HG02763 (cell line): ENCODE data around the gene BSND.
"Not testable (repeated sequence)": the region's sequence is repeated elsewhere in the genome, so short reads cannot be mapped to it uniquely, and the experiment has no call there.

ENCODE experiments used
- ATAC-seq: cut with Tn5 transposase; IDR thresholded peaks from one replicate; pipeline ENCODE4 v1.9.1; 2021; ENCODE audit warnings: mild to moderate bottlenecking, moderate library complexity; ENCODE audit not compliant: unreplicated experiment

The BSND gene

DNA sequence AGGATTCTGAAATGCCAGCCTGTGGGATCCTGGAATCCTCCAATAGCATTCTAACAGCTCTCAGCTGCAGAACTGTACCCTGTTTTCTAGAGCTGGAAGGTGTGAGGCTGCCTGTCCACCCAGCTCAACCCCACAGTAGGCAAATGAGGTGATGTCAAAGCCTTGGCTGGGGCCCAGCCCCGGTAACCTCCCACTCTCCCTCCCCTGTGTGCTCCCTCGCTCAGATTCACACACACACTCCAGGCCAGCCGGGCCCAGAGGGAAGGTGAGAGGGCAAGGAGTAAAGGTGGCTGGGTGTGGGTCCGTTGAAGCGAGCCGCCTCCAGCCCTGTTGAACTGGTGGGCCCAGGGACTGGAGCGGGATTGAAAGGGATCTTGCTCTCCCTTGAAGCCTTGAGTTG, at the start of gene BSND:
TSS of gene BSND (plus strand) at position 257 of the 400 bp plus-strand sequence. CDS start 254 bp downstream, outside the sequence.
- ATAC-seq, result no peak

DNA sequence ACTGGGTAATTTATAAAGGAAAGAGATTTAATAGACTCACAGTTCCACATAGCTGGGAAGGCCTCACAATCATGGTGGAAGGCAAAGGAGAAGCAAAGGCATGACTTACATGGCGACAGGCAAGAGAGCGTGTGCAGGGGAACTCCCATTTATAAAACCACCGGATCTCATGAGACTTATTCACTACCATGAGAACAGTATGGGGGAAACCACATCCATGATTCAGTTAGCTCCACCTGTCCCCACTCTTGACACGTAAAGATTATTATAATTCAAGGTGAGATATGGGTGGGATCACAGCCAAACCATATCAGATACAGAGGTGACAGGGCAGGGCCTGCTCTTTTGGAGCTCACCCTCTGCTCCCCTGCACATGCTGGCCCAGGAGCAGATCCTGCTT, 49.7 kb upstream of the BSND start:
- ATAC-seq, result no peak

DNA sequence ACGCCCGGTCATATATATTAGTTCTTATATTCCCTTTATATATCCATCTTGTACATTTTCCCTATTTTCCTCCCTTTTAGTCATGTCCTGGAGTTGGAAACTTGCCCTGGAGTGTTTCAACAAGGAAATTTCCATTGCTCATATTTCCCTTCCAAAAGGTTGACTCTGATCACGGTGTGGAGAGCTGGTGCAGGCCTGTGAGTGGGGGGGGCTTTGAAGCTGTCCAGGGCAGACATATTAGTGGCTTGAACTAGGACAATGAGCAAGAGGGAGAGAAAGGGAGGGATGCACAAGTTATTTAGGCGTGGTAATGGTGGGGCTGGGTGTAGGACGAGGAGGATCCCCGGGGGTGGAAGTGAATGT, 48.7 kb upstream of the BSND start:
- ATAC-seq, result no peak

DNA sequence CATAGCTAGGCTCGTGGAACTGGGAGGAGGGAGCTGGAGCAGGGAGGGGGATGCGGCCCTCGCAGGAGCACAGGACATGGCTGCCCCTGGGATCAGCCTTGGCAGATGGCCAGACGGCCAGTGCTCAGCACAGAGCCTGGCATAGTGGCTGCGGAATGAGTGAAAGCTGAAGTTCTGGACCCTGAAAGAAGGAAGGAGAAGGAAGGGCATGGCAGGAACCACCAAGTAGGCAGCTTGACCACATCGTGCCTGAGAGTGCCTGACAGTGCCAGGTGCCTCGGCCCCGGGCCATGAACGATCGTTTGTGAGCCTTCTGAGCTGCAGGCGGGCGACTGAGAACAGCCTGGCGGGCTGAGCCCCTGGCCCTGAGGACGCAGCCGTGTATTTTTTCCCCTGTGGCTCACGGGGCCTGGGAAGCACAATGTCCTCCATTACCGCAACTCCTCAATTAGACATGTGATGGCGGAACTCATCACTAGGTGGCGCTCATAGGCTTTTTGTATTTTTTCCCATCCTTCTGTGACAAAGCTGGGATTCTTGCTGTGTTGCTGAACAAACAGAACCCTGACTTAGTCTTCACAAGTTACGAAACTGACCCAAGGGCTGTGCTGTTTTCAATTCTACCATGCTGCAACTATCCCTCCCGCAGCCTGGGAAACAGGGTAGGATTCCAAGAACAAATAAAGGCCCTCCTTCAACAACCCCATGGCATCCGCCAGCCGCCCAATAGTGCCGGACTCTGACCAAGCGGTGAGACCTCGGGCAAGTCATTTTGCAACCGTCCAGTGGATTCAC, 48.2 kb upstream of the BSND start:
- no peak for ATAC-seq

DNA sequence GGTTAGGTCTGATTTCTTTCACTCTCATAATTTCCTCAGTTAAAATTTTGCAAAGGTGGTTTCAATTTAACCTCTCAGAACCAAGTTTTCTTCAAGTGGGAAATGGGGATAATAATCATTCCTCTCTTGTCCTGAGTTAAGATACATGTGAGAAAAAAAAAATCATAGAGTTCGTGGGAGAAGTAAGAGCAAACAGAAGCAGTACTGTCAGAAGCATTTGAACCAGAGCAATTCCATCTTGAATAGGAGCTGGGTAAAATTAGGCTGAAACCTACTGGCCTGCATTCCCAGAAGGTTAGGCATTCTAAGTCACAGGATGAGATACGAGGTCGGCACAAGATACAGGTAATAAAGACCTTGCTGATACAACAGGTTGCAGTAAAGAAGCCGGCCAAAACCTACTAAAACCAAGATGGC, 46.9 kb upstream of the BSND start:
- ATAC-seq, result no peak

DNA sequence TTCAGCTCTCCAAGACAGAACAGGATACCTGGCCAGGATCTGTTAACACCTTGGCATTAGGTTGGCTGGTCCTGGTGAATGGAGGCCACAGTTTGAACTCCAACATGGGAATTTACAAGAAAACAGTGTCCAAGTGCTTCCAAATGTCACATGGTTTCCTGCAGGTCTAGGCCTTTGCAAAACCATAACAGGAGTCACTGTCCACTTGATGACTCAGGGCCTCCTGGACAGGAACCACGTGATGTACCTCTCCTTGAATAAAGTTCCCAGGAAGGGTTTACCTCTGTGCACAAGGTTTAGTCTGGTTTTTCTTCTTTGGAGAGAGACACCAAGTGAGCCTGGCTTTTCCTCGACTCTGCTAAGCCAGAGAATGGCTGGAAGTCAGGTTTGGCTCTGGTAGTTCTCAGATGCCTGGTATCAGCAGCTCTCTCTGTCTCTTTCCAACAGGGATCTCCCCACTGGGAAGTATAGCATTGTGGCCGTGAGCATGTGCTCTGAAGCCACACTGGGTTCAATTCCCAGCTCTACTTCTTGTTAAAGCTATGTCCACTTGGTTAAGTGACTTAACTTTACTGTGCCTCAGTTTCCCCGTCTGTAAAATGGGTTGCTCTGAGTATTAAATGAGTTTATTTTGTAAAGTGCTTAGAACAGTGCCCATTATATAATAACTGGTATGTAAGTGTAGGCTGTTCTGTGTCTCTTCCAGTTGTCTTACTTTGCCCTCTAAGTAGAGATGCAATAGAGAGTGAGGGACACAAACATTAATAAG, 45.6 kb upstream of the BSND start:
- ATAC-seq, result no peak

DNA sequence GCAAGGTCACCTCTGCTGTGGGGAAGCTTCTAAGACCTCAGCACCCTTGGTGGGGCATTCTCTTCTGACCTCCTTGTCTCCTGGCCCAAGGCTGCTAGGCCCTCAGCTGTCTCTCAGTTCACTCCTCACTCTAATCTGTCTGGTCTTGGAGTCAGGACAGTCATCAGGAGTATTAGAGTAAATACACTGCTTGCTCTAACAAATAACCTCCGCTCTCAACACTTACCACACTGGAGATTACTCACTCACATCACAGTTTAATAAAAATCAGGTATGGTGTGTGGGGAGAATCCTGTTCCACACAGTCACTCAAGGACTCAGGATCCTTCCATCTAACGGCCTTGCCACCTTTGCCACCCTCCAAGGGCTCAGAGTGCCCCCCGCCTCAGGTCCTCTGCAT, 44.9 kb upstream of the BSND start:
- no peak for ATAC-seq

DNA sequence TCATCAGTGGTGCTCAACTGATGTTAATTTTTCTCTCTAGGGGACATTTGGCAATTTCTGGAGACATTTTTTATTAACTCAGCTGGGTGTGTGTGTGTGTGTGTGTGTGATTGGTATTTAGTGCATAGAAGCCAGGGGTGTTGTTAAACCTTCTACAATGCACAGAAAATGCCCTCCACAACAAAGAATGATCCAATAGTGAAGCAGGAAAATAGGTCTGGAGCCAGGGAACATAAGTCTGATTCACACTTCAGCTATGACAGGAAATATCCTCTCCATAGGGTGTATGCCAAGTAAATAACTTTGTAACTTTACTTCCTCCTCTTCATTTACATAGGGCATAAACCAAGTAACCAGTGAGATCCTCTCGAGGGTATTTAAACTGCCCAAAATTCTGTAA, 43.4 kb upstream of the BSND start:
- ATAC-seq, result no peak

DNA sequence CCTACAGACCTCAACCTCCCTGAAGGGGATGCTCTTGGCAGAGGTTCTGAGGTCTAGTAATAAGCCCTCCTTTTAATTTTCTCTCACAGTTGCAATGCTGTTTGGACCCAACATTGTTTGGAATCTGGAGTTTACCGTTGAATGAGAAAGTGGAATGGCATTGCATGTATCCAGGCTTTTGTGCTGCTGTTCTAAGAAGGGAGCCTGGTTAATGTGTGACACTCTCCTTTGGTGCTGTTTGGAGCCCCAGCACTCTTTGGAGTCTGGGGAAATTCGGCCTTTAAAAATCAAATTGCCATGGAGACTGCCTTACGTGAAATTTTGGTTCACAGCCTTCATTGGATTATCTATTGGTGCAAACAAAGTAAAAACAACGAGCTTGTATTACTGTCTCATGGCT, 42.0 kb upstream of the BSND start:
- ATAC-seq, result no peak

DNA sequence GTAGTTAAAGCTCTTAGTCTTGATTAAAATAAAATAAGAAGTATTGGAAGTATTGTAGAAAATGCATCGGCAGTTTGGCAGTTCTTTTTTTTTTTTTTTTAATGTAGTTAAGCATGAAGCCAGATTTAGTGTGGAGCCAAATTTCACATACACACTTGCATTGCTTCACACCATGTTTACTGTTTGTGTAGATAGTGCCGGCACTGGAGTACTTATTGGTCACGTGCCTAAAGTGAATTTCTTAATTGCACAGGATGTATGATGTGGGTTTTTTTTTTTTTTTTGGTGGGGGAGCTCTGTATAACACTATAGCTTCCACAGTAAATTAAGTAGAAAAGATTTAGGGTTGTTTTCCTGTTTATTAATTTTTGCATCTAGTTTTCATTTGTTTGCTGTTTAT, 39.5 kb upstream of the BSND start:
- no peak for ATAC-seq

DNA sequence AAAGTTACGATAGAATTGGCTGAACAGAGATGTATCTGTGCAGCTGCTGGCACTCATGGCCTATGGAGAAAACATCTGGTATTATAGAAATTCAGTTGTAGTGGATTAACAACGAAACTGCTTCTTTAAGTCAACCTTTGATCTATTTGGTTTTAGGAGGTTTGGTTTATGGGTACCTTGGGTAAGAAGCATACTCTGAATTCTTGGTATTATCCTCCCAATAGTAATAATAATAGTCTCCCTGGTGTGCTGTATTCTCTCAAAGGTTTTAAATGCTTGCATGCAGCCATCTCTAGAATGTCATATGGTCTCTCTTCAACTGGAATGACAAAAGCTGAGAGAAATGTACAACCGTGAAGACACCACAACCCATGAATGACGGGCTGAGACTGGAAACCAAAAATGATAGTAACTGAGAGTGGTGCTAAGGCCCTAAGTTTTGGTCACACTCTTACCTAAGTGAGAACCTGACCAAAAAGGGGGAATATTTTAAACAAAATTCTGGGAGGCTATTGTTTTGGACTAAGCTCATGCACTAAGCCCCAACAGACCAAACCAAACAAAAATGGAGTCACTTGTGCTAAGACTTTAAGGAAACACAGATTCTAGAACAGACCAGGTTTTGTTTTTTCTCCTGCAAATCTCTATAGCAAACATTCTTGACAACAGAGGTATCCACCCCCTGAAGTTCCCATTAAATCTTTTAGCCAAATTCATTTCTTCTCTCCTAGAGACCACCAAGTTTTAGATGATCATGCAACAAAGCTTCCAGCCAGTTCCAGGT, 35.9 kb upstream of the BSND start:
- no peak for ATAC-seq

DNA sequence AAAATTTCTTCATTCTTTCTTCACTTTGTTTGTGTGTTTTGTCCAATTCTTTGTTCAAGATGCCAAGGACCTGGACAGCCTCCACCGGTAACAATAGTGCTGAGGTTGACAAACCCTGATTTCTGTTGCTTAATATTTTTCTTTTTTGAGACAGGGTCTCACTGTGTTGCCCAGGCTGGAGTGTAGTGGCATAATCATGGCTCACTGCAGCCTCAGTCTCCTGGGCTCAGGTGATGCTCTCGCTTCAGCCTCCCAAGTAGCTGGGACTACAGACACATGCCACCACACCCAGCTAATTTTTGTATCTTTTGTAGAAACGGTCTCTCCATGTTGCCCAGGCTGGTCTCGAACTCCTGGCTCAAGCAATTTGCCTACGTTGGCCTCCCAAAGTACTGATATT, 34.9 kb upstream of the BSND start:
- ATAC-seq, result not testable (repeated sequence)

DNA sequence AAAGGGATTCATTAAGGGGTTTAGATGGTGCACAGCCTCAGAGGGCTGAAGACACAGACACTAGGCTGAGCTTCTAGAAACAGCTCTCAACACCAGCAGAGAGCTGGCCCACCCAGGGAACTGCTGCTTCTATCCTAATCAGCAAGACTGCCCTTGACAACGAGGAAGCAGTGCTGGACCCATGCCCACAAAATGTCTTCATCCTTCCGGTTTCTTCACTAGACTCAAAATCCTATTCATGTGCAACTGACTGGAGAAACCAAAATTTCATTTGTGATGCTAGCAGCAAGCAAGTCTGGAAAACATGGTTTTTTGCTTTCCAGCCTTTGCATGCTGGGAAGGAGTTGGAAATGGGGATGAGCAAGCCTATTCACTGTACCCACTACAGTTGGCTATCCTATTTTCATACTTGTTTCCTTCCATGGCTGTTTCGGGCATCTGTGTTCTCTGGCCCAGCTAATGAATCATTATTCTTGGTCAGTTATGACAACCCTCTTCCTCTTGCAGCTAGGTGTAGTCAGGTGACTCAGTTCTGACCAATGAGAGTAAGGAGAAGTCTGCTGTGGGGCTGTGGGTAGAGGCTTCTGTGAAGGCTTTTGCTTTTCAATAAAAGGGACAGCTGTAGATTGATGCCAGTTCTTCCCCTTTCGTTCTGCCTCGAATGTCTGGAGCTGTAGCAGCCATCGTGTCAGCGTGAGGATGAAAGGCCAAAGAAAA, 33.0 kb upstream of the BSND start:
- ATAC-seq, result no peak

DNA sequence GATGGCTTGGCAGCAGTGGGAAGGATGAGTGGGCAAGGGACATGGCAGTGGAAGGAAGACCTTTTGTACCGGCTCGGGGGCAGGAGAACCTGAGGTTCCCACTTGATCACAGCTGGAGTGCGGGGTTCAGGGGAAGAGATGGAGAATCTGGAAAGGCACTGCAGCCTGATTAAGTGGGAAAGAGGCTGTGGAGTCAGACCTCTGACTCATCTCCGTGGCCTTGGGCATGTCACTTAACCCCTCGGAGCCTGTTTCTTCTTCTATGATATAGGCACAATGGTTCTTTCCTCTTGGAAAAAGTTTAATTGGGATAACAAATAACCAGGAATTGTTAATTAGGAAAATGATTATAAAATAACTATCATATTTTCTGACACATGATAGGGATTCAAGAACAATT, 31.4 kb upstream of the BSND start:
- ATAC-seq, result no peak

DNA sequence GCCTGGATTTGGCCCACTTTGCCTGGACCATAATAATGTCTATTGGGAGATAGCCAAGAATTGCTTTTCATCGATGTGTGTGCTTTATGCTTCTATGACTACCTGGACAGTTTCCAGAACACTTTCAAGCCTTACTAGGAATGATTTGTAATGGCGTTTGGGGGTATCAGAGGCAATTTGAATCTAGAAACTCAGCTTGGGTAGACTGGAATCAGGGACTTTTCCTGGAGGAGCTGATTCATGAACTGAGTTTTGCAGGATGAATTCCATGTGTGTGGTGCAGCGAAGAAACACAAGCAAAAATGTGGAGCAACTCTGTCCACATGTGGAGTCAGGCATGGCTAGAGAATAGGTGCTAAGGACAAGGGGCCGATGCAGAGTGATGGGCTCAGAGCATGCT, 30.2 kb upstream of the BSND start:
- no peak for ATAC-seq

DNA sequence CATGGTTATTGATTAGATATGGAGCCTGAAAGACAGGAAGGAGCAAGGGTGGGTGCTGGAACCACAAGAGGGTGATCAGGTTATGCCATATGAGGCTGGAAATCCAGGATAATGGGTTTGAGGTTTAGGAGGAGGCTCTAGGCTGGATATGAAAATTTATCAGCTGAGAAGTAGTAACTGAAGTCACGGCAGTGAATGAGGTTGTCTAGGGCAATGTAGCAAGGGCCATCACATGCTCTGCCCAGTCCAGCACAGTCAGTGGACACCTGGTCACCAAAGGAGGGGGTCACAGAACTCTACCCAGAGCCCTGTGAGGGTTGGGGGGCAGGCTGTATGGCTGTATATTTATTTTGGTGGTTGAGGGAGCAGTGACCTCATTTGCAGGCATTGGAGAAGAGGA, 28.9 kb upstream of the BSND start:
- ATAC-seq, result no peak

DNA sequence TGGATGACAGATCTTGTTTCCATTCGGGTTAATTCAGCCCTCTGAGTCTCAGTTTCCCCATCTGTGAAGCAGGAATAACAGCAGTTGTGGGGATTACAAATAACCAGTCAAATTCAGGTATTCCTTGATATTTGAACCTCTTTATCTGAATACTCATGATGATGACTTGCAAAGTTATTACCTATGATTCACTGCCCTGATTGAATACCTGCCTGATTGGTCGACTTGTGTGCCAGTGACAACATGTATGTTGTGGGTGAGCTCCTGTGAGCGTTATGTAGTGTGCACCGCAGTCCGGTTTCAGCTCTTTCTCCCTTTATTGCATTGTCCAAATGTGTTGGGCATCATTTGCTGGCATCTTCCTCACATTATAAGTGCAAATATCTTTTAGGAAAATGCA, 27.8 kb upstream of the BSND start:
- ATAC-seq, result no peak

DNA sequence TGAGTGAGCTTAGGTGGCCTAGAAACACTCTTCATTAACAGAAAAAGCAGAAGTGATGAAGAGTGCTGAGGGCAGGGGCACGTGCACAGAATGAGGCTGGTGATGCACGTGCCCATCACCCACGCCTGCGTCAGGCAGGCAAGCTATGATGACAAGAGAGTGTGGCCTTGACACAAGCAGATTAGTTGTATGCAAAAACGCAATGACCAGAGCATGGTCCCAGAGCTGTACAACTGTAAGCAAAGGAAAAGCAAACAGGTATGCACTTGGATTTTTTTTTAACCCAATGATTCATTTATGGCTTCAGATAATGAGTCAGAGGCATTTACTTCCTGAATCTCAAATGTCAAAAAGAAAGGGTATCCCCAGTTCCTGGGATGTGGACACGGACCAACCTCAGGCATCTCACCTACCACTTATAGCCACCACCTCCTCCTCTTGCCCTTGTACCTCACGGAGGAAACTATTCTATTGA, 27.4 kb upstream of the BSND start:
- peak; percentile 70 for ATAC-seq

DNA sequence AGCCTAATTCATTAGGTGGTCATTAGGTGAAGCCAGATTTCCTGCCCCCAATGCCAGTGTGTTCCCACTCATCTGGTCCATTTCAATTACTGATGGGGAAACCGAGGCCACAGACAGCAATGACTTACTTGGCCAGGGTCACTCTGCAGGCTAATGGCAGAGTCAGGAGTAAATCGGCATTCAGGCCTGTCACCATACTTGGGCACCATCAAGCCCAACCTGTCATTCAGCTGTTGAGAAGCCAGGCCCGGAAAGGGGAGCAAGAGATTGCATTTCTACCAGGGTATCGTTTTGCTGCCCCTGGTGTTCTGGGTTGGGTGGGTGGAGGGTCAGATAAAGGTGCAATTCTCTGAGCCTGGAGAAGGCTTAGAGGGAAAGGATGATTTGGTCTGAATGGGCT, 26.3 kb upstream of the BSND start:
- ATAC-seq, result no peak

DNA sequence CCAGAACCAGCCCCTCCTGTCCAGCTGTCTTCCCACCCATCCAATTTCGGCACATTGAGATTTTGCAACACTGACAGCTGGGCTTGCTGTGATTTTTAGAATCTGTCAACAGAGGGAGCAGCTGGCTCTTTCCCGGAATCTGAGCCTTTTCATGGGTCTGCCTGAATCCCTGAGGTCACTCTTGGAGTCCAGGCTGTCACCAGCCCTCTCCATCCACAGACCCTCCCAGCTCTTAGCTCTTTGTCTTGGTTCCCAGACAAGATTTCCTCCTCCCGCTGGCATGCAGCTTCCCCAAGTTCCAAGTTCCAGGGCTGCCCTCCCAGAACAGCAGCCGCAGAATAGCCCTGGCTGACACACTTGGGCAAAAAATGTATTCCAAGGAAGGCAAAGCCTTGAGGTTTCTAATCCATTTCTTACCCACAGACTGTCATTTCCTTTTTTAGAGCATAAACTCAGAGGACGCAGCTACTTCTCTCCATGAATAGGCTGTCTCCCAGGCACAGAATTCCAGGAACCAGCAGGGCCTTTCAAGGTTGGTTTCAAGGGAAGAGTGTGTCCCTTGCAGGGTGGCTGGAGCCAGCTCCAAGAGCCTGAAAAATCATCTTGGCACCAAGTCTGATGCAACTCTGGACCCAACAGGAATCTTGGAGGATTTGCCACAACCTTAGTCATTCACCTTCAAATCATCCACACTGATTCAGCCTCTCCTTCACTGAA, 25.4 kb upstream of the BSND start:
- ATAC-seq, result no peak
